Endometrium (tissue), 2 donors: ENCODE results near the gene ESPNL.
"Not testable (repeated sequence)": the region's sequence is repeated elsewhere in the genome, so short reads cannot be mapped to it uniquely, and the experiment has no call there.

ENCODE experiments used
- FAIRE-seq: peaks from 2 replicates; lab custom pipeline; 2012; peaks lifted over from hg19 to GRCh38; lab: Jason Lieb, UNC
- donor health status: control.
- donor health status: control.

The ESPNL gene

DNA sequence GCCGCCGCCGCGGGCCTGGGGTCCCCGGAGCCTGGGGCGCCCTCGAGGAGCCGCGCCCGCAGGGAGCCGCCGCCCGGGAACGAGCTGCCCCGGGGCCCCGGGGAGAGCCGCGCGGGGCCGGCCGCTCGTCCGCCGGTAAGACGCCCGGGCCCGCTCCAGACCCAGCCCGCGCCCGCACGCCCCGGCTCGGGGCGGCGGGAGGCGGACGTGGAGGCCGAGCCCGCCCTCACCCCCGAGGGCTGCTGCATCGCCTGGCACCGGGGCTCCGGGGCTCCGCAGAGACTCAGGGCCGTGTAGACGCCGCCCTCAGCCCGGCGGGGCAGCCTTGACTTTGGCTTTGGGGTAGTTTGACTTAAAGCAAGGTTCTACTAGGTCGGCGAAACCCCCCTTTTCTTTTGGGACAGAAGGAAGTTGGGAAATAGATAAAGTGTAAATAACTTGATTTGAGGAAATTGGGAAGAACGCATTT, 59.0 kb downstream of the ESPNL start:
- no peak for FAIRE-seq

DNA sequence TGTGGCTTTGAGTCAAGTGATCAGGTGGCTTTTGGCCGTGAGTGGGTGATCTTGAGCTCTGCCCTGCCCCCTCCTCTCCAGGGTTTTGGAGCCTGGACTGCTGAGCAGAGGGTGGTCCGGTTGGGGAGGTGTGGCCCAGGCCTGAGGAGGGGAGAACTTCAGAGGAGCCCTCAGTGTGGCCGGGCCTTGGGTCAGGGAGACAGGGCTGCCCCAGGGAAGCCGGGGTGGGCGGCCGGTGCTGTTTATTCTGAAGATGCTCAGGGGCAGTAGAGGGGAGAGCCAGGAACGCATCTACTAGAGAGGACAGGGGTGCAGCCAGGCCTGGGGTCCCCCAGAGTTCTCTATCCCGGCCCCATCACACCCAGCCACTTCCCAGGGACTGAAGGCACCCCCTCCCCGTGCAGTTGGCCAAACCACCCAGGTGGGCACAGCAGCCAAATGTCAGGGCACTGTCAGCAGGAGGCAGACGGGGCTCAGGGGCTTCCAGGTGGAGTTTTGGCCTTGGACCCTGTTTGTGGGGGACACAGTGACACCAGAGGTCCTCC, 59.6 kb downstream of the ESPNL start:
- FAIRE-seq = no peak

DNA sequence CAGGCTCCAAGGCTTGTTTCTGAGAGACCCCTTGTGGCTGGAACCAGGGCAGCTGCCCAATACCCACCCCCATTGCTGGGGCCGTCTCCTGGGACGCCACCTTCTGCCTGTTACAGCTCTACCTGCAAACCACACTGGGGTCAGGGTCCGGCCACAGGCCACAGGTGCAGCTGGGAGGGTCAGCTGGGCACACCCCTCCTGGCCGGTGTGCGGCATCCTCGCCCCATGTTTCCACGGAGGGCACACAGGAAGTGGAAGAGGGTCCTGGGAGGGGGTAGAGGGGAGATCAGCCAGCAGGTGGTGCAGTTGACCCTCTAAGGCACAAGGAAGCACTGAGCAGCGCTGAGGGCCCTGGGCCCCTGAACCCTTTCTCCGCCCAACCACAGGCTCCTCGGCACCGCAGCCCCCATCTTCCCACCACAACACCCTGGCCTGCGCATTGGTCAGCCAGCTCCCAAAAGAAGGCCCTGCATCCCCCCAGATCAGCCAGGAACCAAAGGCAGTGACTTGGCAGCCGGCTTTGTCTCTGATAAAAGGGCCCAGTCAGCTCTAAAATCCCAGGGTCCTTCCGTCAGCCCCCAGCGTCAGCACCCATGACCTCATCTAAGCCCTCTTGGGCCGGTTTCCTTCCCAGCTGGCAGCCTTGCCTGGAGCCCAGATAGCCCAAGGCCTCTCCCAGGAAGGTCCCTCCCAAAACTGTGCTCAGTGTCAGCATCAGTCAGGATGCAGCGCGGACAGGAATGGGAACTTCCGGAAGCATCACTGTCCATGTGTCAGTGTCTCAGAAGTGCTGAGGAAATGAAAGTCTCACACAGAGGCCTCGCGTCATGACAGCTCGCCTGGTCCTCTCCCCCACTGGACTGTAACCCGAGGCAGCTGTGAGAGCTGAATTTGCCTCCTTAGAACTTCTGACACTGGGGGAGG, 60.3 kb downstream of the ESPNL start:
- no peak for FAIRE-seq

DNA sequence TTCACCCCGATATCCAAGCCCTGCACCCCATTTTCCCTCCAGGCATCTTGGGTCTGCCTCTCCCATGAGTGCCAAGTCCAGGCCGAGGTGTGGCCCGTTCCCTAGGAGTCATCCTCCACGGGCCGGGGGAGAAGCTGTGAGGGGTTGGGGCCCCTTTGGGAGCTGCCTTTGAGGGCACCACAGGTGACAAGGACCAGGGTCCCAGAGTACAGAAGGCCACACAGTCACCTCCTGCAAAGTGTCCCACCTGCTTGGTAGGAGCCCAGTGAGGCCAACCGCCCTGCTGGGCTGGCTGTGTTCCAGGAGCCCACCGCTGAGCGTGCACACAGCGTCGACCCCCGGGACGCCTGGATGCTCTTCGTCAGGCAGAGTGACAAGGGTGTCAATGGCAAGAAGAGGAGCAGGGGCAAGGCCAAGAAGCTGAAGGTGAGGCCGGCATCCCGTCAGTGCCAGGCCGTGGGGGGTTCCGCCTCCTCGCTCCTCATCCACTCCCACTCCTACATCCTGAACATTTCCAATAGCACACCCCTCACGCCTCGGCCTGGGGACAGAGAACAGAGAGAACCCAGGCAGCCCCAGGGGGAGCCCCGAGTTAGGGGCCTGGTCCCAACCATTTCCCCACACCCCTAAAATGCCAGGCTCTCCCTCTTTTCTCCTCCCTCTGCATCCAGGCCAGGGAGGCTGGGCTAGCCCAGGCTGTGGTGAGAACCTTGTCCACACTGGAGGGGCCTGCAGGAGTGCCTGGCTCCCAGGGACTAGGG, 61.3 kb downstream of the ESPNL start:
- FAIRE-seq = no peak

DNA sequence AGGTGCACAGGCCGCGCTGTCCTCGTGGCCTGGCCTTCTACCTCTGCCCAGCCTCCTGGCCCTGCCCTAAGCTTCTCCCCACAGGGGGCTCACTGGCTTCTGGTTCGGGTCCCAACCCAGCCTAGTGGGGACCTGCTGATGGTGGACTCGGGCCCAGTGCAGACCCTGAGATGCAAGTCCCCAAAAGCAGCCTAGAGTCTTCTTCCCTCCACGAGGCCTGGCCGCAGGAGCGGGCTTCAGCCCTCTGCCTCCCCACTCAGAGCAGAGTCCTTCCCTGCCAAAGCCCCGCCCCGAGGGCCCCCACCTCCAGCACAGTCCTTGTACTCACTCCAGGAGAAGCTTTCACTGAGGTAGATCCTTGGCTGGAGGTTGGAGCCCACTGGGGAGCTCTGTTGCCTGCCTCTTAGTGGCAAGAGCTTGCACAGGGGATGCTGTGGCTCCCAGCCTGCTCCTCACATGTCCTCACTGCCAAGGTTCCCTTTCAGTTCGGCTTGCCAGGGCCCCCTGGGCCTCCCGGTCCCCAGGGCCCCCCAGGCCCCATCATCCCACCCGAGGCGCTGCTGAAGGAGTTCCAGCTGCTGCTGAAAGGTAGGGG, 62.2 kb downstream of the ESPNL start:
- no peak for FAIRE-seq

DNA sequence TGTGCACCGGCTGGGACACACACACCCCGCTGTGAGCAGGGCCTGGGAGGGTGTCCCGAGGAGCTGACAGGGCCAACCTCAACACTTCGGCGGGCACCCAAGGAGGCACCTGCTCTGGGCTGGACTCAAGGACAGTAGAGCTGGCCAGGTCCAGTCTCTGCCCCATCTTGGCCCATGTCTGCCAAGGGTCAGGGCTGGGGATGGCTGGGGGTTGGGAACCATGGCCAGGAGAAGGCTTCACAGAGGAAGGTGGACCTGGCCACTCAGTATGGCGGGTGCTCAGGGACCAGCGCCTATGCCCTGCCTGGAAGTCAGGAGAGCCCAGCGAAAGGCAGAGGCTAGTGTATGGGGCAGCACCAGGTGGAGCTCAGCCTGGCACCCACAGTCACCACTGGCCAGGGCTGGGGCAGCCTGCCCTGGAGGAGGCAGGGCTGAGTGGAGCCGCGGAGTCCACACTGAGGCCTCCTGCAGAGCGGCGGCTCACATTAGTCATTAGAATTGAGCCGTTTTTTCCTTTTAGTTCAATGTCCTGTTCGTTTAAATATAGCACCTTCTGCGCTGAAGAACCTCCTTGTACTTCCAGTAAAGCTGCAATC, 62.8 kb downstream of the ESPNL start:
- FAIRE-seq = no peak

DNA sequence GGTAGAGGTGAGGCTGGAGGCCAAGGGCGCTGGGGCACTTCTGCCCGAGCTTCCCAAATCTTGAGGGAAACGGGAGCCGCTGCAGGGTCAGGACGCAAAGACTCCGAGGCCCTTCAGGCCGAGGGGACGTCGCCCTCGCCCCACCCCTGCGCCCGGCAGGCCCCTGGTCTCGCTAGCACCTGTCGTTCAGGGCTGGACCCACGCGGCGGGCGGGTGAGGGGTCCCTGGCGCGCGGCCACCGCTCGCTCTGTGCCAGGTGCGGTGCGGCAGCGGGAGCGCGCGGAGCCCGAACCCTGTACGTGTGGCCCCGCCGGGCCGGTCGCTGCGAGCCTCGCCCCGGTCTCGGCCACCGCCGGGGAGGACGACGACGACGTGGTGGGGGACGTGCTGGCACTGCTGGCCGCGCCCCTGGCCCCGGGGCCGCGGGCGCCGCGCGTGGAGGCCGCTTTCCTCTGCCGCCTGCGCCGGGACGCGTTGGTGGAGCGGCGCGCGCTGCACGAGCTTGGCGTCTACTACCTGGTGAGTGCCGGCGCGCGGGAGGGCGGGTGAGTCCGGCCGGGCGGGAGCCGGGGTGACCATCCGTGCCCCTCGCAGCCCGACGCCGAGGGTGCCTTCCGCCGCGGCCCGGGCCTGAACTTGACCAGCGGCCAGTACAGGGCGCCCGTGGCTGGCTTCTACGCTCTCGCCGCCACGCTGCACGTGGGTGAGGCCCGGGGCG, 63.5 kb downstream of the ESPNL start:
- FAIRE-seq = no peak

DNA sequence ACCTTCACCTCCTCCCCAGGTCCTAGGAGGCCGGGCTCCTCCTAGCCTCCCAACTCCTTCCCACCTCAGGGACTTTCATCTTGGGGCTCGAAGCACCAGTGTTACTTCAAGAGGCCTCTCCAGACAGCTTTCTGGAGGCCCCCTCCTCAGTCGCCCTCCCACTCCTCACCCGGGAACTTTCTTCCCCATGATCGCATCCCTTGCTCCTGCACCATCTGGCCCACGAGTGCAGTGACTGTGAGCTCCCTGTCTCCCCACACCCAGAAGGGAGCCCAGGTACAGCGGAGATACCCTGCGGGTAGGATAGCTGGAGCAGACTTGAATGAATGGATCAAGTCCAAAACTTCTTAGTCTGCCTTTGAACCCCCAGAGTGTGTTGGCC, 64.8 kb downstream of the ESPNL start:
- no peak for FAIRE-seq

DNA sequence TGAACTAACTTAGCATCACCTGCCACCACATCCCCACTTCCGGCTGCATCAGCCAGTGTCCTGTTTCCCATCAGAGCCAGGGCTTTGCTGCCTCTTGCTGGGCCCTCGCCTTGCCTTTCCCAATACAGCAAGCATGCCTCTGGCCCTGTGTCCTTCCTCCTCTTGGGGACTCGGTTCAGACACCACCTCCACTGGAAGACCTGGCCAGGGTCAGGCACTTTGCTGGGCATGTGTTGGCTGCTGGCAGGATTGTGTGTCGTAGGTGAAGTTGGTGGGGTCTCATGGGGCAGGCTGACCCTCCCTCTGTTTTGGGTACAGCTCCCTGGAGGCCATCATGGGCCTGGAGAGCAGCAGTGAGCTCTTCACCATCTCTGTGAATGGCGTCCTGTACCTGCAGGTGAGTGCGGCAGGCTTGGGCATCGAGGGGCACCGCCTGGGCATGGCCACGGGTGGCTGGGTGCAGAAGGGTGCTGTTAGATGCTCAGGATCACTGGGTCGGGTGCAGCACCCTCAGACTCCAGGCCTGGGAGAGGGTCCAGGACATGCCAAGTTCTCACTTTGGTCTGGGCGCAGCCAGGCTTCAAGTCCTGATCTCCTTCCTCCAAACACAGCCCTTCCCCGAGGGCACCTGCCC, 65.3 kb downstream of the ESPNL start:
- no peak for FAIRE-seq

DNA sequence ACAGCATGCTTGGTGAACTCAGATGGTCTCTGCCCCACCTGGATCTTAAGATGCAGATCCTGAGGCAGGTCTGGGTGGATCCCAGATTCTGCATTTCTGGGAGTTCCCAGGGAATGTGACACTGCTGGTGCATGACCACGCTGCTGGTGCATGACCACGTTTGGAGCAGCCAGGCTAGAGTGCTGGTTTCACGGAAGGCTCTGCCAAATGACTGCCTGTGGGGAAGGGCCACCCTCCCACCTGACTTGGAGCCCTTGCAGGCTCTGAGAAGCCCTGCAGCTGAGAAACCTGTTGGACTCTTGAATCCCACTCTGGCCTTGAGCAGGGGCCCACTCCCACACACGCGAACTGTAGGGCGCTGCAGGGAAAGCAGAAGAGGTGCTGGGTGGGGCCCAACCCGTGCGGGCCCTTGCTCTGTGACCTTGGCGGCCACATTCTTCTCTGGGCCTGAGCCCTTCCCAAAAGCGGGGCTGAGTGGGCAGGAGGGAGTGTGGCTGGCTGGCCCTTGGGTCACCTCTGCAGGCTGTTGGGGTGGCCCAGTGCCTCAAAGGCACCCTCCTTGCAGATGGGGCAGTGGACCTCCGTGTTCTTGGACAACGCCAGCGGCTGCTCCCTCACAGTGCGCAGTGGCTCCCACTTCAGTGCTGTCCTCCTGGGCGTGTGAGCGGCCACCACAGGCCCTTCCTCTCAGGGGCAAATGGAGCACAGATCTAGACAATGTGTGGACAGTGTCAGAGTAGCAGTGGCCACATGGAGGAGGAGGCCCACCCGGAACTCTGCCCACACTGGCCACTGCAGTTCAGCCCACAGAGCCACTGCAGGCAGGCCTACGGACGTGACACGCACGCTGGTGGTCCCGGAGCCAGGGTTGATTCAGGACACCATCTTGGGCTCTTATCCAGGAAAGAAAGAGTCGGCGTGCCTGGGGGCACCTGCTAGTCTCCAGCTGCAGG, 66.5 kb downstream of the ESPNL start:
- FAIRE-seq = no peak

DNA sequence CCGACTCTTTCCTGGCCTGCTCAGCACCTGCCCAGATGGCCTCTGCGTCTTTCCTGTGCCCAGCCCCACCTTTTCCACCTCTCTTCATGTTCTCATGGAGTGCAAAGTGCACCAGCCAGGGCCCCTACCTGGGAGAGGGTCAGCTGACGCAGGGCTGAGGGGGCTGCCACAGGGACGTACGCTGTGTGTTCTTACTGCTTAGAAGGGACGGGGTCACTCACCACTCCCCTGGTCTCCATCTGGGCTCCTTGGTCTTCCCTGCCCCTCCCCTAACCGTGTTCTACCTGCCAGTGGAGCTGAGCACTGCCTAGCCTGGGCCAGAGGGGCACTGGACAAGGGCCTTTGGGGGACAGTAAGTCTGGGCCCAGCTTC, 67.2 kb downstream of the ESPNL start:
- no peak for FAIRE-seq

DNA sequence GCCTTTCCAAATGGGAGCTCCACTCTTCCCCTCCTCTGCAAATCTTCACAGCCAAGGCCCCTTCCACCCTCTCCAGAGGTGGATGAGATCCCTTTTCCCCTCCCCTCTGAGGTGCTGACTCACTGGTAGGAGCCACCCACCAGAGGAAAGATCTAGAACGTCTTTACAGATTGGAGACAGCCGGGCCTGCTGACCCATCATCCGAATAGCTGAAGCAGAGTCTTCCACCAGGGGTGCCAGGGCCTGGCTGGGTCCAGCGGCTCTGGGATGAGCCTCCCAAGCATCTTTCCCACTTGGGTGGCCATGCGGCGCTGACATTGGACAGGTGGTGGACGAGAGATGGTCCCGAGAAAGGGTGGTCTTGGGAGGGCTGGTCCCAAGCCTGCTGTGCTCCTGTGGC, 67.6 kb downstream of the ESPNL start:
- no peak for FAIRE-seq

DNA sequence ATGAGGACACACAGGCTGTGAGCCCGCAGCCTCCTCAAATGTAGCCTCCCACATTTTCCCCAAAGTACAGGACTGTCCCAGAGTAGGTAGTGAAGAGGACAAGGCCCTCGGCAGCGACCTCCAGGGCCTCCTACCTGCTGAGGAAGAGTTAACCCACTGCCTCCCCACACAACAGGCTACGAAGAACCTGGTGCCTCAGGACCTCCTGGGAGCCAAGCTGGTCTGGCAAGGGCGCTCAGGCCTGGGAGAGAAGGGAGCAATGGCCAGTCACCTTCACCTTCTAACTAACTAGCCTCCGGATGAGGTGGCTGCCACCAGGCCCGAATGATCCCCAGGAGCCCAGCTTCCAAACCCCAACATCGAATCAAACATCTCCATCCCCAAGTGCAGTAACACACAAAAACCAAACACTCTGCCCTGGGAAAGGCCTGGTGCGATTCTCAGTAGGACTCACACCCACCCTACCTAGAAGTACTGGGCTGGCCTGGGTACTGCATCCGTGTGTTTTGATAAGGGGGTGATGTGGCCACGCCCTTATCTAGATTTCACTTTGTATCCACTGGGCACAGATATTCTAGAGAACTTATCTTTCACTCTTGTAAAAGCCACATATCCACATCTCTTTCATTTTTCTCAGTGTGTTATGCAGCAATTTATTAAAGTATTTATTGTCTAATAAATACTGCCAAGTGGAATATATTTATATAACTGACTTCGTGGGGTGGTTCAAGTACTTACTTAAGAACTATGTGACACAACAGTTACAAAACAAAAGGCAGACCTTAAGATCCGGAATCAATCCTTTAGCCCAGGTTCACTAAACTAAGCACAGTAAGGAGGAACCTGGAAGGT, 68.3 kb downstream of the ESPNL start:
- FAIRE-seq = no peak

DNA sequence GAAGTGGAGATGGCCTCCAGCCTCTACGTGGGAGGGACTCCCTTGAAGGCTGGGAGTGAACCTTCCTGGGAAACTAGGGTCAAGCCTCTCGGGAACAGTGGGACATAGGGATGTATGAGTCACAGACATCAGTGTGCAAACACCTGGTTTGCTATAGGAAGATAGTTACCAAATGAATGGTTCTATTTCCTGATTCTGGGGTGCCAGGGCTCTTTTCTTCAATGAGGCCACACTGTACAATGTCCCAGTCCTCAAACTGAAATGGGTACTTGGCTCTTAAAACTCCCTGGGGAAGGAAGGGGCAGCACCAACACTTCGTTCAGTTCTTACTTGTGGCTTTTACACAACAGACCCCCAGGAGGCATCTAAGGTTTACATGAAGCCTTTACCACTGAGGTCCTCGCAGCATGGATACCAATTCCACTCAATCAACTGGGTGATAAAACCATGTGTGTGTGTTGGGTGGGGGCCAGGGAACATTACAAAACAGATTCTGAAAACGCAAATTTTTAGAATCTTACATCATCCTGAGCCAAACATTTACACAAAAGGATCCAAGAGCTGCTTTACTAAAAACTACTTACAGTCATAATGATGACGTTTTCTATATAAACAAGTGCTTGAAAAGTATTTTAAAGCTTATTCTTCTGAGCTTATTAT, 69.0 kb downstream of the ESPNL start:
- no peak for FAIRE-seq

DNA sequence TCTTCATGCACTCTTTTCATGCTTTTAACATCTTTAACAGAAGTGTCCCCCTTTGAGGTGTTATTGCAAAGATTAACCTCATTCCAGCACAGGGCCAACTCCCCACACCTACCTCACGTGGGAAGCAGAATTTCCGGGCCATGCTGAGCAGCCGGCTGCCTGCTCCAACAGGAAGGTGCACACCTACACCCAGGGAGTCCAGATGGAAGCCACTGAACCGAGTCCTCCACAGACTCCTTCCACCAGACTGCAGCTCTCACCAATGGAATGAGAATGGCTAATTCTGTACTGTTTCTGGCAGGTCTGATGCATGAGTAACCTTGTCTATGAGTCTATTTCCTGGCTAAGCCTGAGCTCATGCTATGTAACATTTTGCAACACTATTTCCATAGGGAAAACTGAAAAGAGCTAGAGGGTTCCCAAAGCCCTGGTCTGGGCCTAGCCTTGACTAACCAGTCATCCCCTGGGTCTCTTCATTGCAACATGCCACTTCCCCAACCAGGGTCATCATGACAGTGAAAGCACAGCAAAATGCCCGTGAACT, 69.6 kb downstream of the ESPNL start:
- no peak for FAIRE-seq

DNA sequence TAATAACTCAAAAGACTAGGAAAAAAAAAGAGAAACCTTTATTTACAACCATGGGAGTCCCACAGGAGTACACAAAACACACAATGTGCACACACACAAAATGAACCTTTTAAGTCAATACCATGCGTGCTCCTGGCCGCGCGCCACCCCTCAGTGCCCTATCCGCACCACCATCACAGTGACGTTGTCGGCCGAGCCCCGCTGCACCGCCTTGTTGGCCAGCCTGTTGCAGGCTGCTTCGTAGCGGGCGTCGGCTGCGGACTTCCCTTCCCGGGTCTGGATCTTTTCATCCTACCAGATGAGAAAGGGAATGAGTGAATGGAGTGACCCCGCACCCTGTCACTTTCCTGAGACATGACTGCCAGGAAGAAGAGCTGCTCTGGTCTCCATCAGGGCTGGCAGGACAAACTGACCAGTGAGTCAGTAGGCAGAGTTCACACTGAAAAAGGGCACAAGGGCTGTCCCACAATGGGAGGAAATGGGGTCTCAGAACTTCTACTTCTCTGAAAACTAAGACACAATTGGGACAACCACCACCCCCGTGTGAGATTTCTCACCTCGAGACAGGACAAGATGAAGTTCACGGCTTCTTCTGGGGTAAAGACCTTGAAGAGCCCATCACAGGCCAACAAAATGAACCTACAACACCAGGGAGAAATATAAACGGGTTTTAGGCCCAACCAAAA, 70.4 kb downstream of the ESPNL start:
- no peak for FAIRE-seq

DNA sequence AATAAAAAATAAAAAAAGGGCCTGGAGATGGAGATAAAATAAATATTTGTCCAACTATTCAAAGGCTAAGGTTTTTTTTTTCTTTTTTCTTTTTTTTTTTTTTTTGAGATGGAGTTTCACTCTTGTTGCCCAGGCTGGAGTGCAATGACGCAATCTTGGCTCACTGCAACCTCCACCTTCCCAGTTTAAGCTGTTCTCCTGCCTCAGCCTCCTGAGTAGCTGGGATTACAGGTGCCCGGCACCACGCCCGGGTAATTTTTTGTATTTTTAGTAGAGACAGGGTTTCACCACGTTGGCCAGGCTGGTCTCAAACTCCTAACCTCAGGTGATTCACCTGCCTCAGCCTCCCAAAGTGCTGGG, 70.9 kb downstream of the ESPNL start:
- not testable (repeated sequence) for FAIRE-seq
